Activated CD8-positive, alpha-beta T cell treated with anti-CD3 and anti-CD28 coated beads for 36 hours (primary cell): ENCODE measurements around the gene SMIM33. TPM values are rescaled to one million over a fixed set of nuclear protein-coding genes. Genes with fewer than 3 reads are reported as not detected.

Source experiments
- ATAC-seq: fragments of 200-7000 bp; cut with Tn5 transposase; one replicate; pipeline ENCODE4 v1.10.0; 2021; ENCODE audit warnings: mild to moderate bottlenecking, moderate library complexity
- CTCF ChIA-PET: fragments of 350-600 bp; sonication (Branson Sonifier 250); formaldehyde crosslinking; loops from one replicate; lab custom pipeline; 2021; ENCODE audit warnings: antibody characterized with exemption; lab: Charles Lee
- POLR2A ChIA-PET: fragments of 350-600 bp; sonication (Branson Sonifier 250); formaldehyde crosslinking; loops from one replicate; lab custom pipeline; 2021; ENCODE audit warnings: antibody characterized with exemption; lab: Charles Lee
- DNase-seq: peaks from one replicate; pipeline ENCODE4 v3.0.0-alpha.2; 2020
- H3K27ac Mint-ChIP-seq: one replicate; pipeline ENCODE4 v1.8.0; 2021; ENCODE audit warnings: mild to moderate bottlenecking, mixed read lengths
- H3K27me3 Mint-ChIP-seq: one replicate; pipeline ENCODE4 v1.8.0; 2021; ENCODE audit warnings: mixed read lengths
- H3K36me3 Mint-ChIP-seq: one replicate; pipeline ENCODE4 v1.8.0; 2021; ENCODE audit warnings: low read depth, mixed read lengths
- H3K4me1 Mint-ChIP-seq: one replicate; pipeline ENCODE4 v1.8.0; 2021; ENCODE audit warnings: low read depth, mixed read lengths
- H3K4me3 Mint-ChIP-seq: one replicate; pipeline ENCODE4 v1.8.0; 2021; ENCODE audit warnings: mild to moderate bottlenecking, moderate library complexity, mixed read lengths
- H3K9me3 Mint-ChIP-seq: one replicate; pipeline ENCODE4 v1.8.0; 2021; ENCODE audit warnings: mixed read lengths
- intact Hi-C: fragments of 100-400 bp; cut with micrococcal nuclease; formaldehyde crosslinking; loops from one replicate; pipeline ENCODE4 v1.10.0; 2022
- total RNA-seq, 2 experiments: library from RNA; stranded (reverse); gene quantifications; one replicate each; pipeline ENCODE4 v1.2.3, GENCODE V29; 2021
- TF ChIP-seq, protein P1 (sequence below): fragments of 200-600 bp; IDR thresholded peaks from one replicate; pipeline ENCODE4 v1.8.0; 2022; ENCODE audit warnings: antibody characterized with exemption, mild to moderate bottlenecking

The SMIM33 gene
- total RNA-seq, 2 experiments from 2014 or later, result 0.16 TPM; not detected in 1

DNA sequence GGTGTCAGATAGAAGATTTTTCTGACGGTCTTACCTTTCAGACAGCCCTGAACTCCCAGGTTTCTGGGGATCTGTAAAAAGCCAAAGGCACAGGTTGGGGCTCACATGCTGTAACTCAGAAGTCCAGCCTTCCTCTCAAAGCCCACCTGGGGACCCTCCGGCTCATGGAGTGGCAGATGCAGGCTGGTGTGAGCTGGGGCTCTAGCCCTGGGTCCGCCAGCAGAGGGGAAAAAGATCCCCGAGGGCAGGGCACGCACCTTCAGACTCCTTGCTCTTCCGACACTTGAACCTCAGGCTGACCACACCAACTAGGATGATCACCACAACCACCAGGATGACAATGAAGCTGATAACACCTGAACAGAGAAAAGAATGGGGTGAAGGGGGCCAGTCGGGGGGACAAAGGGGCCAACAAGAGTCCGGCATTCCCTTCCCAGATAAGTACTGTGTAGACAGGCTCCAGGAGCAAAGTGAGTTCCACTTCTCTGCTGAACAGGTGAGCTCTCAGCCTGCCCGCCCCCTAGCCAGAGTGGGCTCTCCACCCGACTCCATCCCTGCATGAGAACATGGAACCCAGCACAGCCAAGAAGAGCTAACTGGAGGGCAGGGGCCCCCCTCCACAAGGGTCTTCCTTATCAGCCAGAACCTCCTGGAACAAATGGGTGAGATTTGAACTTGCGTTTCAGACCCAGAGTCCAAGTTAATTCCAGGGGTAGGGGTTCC is 16.1 kb upstream of the SMIM33 start:
- POLR2A ChIA-PET, result interaction anchor here (0.6 to 5.2 kb wide), 2 partner anchors 11 to 174 kb away, joined by 3 to 26 read pairs; no protein-coding TSS in a partner anchor

DNA sequence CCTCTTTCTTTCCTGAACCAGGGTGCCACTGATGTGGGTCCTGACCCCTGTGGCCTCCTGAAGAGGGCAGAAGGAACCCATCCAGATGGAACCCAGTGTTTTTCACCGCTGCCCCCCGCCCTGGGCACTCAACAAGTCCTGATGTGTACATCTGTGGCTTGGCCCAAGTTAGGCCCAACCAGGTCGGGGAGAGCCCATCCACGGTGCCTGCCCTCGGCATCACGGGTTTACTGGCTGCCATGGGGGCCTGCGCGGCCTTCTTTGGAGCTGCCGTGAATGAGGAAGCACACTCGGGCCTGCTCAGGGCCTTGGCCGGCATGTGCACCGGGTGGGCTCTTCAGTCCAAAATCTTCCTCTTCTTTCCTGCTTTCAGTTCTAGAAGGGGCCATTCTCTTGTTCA is 14.0 kb upstream of the SMIM33 start:
- Mint-ChIP-seq H3K27me3 (no peaks in the 10 kb centered on the region), H3K36me3 (no peaks in the 10 kb centered on the region), H3K4me1 (peaks cover 47% of the 10 kb centered on the region), H3K27ac (peak overlapping the region; percentile 58), H3K4me3 (no peak overlapping the region), H3K9me3 (no peaks in the 10 kb centered on the region)
- TF ChIP-seq, protein P1, sequence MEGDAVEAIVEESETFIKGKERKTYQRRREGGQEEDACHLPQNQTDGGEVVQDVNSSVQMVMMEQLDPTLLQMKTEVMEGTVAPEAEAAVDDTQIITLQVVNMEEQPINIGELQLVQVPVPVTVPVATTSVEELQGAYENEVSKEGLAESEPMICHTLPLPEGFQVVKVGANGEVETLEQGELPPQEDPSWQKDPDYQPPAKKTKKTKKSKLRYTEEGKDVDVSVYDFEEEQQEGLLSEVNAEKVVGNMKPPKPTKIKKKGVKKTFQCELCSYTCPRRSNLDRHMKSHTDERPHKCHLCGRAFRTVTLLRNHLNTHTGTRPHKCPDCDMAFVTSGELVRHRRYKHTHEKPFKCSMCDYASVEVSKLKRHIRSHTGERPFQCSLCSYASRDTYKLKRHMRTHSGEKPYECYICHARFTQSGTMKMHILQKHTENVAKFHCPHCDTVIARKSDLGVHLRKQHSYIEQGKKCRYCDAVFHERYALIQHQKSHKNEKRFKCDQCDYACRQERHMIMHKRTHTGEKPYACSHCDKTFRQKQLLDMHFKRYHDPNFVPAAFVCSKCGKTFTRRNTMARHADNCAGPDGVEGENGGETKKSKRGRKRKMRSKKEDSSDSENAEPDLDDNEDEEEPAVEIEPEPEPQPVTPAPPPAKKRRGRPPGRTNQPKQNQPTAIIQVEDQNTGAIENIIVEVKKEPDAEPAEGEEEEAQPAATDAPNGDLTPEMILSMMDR, result no peak
- intact Hi-C loops, result loop anchor here (5.0 kb wide), 1 partner anchor 106 kb away; the partner anchor contains the start of gene UBE2D2
- ATAC-seq, result no peak
- DNase-seq, result no peak
- POLR2A ChIA-PET, result interaction anchor here (0.6 to 5.2 kb wide), 7 partner anchors 9 to 57 kb away, joined by 3 to 26 read pairs (median 3); partner anchors contain the start of genes SMIM33 and STING1
- CTCF ChIA-PET, result interaction anchor here (1.1 to 4.1 kb wide), 2 partner anchors 9 to 56 kb away, joined by 3 to 17 read pairs; no protein-coding TSS in a partner anchor

More for the DNA sequence above, 16.1 kb upstream of the SMIM33 start:
- Mint-ChIP-seq H3K27ac (peak overlapping the region; percentile 5), H3K4me1 (peaks cover 37% of the 10 kb centered on the region), H3K9me3 (no peaks in the 10 kb centered on the region), H3K36me3 (no peaks in the 10 kb centered on the region), H3K27me3 (no peaks in the 10 kb centered on the region), H3K4me3 (no peak overlapping the region)
- intact Hi-C loops, result loop anchor here (5.0 kb wide), 1 partner anchor 108 kb away; the partner anchor contains the start of gene UBE2D2
- DNase-seq, result no peak
- CTCF ChIA-PET, result interaction anchor here (0.7 to 1.7 kb wide), 3 partner anchors 9 to 12 kb away, joined by 3 to 4 read pairs (median 3); no protein-coding TSS in a partner anchor
- TF ChIP-seq, protein P1, result no peak
- no peak for ATAC-seq

DNA sequence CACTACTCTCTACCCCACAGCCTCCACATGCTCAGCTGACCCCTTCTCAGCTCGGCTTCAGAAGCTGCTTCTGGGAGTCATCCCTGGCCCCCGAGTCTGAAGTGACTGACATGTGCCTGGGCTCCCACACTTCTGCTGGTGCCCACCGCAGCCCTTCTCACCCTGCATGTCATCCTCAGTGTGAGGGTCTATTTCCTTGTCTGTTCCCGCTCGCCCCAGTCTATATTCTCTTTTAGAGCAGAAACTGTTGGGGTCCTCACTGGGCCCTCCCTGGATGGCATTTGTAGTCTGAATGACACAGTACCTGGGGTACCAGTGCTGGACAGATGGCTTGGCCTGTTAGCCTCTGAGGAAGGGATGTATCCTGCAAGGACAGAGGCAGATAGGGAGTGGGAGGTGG is 13.6 kb upstream of the SMIM33 start:
- H3K4me3 Mint-ChIP-seq, result no peak overlapping the region
- DNase-seq (no peak), ATAC-seq (no peak)
- H3K27me3 Mint-ChIP-seq, result no peaks in the 10 kb centered on the region
- intact Hi-C loops, result loop anchor here (5.0 kb wide), 1 partner anchor 105 kb away; the partner anchor contains the start of gene UBE2D2
- H3K4me1 Mint-ChIP-seq, result peaks cover 47% of the 10 kb centered on the region
- POLR2A ChIA-PET, result interaction anchor here (1.5 to 5.2 kb wide), 4 partner anchors 9 to 49 kb away, joined by 3 to 26 read pairs (median 14); partner anchors contain the start of gene STING1
- H3K27ac Mint-ChIP-seq, result peak overlapping the region; percentile 58
- H3K36me3 Mint-ChIP-seq, result no peaks in the 10 kb centered on the region
- CTCF ChIA-PET, result interaction anchor here (1.1 to 4.1 kb wide), 3 partner anchors 9 to 56 kb away, joined by 3 to 17 read pairs (median 3); no protein-coding TSS in a partner anchor
- TF ChIP-seq, protein P1, result no peak
- H3K9me3 Mint-ChIP-seq, result no peaks in the 10 kb centered on the region

DNA sequence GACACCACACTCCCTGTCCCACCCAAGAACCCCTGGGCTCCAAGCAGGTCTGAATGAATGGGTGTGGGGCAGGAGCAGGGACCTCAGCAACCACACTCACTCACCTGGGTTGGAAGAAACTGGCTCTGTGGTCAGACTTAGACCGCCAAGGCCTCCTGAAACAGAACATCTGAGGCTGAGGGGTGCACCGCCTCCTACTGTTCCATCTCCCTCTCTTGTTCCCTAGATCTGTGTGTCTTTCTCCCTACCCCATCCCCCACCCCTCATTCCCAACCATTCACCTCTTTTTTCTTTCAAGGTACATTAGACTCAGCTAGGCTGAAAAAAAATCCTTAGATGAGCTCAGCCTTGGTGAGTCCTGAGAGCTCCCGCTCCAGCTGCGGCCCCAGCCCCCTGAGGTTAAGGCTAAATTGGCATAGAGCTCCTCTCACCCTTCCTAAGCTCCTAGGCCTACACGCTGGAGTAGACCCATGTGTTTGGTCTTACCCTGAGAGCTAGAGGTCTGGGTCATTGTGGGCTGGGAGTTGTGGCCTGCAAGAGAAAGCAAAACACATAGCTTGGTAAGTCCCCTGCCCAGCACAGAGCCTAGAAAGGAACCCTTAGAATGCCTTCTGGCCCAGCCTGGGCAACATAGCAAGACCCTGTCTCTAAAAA is 13.0 kb upstream of the SMIM33 start:
- ATAC-seq (peak; percentile 6), DNase-seq (peak; percentile 62)
- no peaks in the 10 kb centered on the region for H3K36me3 Mint-ChIP-seq
- H3K9me3 Mint-ChIP-seq, result no peaks in the 10 kb centered on the region
- CTCF ChIA-PET, result interaction anchor here (1.1 to 4.1 kb wide), 2 partner anchors 34 to 55 kb away, joined by 3 to 17 read pairs; no protein-coding TSS in a partner anchor
- H3K4me3 Mint-ChIP-seq, result no peak overlapping the region
- peak overlapping the region; percentile 58 for H3K27ac Mint-ChIP-seq
- peaks cover 47% of the 10 kb centered on the region for H3K4me1 Mint-ChIP-seq
- no peaks in the 10 kb centered on the region for H3K27me3 Mint-ChIP-seq
- TF ChIP-seq, protein P1, result no peak
- intact Hi-C loops, result loop anchor here (5.0 kb wide), 1 partner anchor 105 kb away; the partner anchor contains the start of gene UBE2D2
- POLR2A ChIA-PET, result interaction anchor here (1.5 to 5.2 kb wide), 5 partner anchors 9 to 49 kb away, joined by 3 to 26 read pairs (median 12); partner anchors contain the start of gene STING1
